ENCODE data around the gene PSMD14.

The PSMD14 gene

DNA sequence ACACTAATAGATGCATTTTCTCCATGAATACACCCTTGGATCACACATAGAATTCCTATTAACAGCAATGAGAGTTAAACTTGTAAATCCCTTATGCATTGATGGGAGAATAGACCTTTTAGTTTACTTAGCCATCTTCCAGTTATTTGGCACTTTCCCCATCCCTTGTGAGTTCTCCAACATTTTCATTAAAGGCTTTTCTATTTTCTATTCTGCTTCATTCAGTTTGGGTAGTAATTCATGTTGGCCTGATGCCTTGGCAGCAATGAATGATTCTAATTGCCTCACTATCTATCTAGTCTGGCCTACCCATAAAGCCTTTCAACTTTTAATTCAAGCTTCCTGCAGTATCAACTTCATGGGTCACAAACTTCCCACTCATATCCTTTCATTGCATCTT lies 140.2 kb downstream of the PSMD14 start:
- Histone ChIP-seq H3K4me1 (ENCODE audit: control insufficient read depth, insufficient read depth, low read length) (no peaks in the 10 kb centered on the region), H3K36me3 (ENCODE audit: control insufficient read depth, insufficient read depth, low read length) (no peaks in the 10 kb centered on the region), H3K27me3 (ENCODE audit: control insufficient read depth, insufficient read depth, low read length) (no peaks in the 10 kb centered on the region), H3K27ac (ENCODE audit: low read length) (no peak overlapping the region), H3K9me3 (ENCODE audit: control insufficient read depth, insufficient read depth, low read length) (no peaks in the 10 kb centered on the region), H3K4me3 (ENCODE audit: low read length) (no peak overlapping the region)
- no peak for DNase-seq (ENCODE audit: low read depth, low spot score)

Data from iPS DF 6.9 (cell line).